Stimulated activated CD4-positive, alpha-beta T cell treated with anti-CD3 and anti-CD28 coated beads, Interleukin-2, amount 100 ng/mL, for 48 hours (primary cell): Measurements from ENCODE around the gene TOR4A.

Experiments used
- DNase-seq, 2 donors: peaks; one replicate each; pipeline ENCODE4 v3.0.0-alpha.2; 2020

The TOR4A gene

GRCh38 chr9:137309368-137310188 is 32.1 kb downstream of the TOR4A start:
- DNase-seq, result no peak

DNA sequence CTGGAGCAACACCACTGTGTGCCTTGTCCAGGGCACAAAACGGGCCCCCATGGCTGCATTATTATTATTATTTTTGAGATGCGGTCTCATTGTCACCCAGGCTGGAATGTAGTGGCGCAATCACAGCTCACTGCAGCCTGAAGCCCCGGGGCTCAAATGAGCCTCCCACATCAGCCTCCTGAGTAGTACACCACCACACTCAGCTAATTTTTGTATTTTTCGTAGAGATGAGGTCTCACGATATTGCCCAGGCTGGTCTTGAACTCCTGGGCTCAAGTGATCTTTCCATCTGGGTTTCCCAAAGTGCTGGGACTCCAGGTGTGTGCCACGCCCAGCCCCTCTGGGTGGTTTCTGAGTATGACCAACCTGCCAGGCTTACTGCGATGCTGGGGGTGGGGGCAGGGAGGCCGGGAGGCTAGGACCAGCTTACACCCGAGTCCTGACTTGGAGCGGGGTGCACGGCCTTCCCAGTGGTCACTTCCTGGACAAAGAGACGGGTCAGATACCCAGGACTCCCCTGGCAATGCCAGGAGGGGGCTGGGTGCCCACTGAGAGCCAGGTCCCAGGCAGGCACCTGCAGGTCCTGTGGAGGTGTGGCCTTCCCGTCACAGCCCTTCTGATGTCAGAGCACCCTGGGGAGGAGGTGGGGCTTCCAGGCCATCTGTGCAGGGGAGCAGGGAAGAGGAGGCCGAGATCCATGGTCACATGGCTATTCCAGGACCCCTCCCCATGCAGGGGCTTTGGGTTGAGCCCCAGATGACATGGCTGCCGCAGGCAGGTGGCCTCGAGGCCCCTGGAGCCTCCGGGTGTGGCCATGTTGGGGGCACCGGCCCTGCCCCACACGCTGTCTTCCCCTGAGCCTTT is 32.9 kb downstream of the TOR4A start:
- no peak for DNase-seq

DNA sequence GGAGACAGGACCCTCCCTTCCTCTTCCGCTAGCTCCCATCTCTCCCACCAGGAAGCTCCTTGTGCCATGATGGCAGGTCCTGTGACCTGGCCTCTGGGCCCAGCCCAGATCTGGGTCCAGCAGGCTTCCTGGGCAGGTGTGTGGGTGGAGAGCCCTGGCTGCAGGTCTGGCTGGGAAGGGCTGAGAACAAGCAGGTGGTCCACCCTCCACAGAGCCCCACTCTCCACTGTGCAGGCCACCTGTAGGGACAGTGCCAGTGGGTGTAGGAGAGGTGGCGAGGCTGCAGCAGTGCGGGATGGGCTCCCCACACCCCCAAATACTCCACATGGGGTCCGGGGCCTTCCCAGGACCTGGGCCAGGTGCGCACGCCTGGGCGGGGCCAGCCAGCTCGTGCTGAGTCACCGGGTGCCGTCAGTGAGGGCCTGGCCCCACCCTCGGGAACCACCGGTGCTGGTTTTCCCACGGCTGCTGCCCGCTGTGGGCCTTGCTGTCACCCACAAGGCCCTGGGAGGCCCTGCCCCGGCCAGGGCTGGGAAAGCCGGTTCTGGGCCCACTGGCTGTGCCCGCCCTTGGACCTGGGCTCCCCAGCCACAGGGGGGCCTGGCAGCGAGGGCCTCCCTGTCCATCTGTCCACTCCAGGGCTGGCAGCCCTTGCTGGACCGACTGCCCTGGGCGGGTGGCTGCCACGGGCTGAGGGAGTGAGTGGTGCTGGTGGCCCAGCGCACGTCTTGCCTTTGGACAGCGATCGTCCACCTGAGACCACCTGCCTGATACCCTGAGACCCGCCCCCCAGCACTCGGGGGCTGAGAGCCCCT is 33.9 kb downstream of the TOR4A start:
- no peak for DNase-seq

- DNase-seq, result no peak
These were observed 34.7 kb downstream of the TOR4A start for GRCh38 chr9:137311986-137312851.

DNA sequence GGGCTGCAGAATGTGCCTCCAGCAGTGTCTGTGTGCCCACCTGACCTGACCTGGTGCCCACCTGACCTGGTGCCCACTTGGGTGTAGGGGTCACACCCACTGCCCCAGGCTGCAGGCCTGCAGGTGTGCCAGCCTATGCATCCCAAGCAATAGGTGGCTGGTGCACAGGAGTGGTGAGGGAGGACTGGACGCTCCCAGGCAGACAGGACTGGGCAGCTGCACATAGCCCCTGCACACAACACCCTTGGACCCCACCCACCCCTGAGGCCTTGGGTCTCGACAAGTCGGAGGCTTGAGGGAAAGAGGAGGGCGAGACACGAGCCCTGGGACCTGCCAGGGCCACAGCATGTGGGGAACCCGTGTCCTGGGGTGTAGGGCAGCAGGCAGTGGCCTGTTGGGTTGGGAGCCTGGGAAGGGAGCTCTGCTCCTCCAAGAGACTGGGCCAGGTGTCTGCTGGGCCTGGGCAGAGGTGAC is 35.4 kb downstream of the TOR4A start:
- DNase-seq, result no peak

DNA sequence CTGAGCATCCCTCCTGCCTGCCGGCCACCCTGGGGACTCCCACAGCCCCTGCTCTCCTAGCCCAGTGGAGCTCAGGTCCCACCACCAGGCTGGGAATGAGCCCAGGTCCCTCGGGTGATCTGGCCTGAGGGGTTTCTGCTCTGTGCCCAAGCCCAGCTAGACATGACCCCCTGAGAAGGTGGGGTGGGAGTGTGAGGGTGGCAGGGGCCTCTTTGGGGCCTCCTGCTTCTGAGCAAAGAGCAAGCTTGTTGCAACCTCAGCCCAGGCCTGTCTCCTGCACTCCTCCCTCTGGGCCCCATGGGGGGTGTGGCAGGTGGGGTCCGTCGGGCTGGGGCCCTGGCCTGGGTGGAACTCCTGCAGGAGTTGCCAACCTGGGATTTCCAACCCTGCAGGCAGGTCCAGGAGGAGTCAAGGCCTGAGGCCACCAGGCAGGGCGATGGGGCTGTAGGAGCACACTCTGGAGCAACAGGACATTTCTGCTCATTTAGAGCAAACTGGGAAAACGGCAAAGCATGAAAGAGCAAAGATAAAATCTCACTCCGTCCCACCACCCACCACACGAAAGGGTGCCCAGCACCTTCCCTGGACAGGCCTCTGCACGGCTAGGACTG is 35.9 kb downstream of the TOR4A start:
- DNase-seq, result no peak

DNA sequence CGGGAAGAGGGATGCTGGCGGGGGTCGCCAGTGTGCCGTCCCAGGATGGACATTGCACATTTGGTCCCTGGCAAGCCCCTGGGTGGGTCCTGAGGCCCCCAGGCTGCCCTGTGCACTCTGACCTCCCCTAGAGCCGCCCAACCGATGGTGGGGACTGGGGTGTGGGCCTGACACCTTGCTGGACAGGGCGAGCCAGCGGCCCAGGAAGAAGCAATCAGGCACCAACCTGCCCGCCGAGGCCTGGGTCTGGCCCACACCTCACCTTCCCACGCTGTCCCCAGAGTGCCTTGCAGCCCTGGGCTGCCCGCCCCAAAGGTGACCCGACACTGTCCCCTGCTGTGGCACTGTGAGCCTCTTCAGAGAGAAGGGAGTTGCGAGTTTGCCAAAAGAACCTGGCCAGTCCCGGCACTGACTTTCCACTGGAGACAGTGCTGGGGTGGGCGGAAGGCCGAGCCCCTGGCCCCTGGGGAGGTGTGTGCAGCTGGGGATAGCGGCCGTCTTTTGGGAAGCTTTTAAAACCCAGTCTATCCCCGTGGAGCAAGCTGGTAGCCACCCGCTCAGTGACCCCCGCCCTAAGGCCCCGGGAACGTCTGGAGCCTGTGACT is 36.5 kb downstream of the TOR4A start:
- DNase-seq, result no peak

DNA sequence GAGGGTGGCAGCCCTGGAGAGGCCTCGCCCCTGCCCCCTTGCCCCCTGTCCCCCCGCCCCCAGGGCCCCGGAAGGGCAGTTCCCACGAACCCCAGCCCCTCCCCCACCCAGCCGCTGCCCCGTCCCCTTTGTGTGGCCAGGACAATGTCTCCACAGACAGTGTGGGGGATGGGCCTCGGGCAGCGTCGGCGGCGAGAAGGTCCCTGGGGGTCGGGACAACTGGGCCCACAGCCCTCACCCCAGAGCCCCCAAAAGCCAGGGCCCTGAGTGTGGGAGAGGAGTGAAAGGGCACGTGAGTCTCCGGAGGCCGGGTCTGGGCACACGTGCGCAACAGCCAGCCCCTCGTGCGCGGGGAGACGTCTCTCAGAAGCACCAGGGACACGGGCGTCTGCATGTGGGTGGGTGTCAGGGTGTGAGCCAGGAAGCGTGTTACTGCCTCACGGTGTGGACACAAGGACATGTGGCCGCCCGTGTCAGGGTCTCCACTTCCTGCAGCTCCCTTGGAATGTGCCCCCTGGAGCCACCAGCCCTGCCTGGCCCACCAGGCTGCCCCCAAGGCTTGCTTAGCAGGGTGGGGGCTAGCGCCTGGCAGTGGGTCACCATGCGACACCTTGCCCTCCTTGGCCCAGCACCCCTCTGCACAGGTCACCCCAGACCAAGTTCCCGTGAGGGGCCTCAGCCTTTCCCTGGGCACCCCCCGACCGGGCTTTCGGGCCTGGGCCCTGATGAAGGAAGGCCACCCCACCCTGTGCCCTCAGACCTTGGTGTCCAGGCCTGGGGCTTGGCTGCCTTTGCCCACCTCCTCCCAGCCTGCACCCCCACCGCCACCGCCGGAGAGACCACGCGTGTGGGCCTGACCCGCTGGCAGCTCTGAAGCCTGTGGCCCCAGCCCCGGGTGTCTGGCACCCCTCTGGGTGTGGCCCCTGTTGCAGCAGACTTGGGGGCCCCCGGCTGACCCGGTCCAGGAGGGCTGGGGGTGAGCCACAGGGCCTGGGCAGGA is 37.3 kb downstream of the TOR4A start:
- DNase-seq, result no peak

DNA sequence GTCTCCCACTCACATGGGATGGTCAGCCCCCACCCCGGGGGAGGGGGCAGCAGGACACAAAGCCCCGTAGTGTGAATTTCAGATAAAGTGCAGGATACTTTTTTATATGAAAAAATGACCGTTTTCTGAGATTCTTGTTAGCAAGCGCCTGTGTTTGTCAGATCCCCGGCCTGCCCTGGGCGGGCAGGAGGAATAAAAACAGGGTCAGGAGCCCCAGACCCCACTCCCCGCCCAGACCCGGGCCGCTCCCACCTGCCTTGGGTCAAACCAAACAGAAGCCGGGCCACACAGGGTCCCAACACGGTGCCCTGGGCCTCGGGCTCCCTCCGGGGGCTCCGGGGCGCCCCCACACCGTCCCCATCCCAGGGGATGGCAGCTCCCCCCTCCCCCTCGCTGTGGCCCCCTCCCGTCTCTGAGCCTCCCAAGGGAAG is 38.1 kb downstream of the TOR4A start:
- DNase-seq, result no peak

GRCh38 chr9:137316012-137316981 is 38.8 kb downstream of the TOR4A start:
- DNase-seq, result no peak

DNA sequence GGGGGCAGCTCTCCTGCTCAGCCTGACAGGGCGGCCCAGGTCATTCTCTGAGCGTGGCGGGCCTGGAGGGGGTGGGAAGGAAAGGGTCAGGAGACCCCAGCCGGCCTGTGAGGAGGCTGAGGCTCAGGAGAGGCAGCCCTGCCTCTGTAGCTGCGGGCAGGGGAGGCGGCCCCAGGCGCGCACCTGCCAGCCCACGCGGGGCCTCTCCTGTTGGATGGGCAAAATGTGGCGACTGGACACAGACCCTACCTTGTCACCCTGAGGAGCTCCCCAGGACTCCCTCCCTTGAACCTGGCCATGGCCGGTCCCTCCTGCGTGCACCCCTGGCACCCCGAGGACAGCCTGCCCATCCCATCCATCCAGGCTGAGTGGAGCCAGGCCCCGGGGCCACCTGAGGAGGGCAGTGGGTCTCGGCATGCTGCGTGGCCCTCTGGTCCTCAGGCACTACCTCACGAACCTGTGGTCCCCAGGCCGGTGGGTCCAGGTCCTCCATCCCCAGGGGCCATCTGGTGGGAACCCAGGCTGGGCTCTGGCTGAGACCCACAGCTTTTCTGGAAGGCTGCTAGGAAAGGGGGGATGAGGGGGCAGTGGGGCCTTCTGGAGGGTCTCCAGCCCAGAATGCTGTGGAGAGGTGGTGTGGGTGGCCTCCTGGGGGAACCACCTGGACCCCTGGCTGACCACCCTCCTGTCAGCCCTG is 39.6 kb downstream of the TOR4A start:
- DNase-seq, result no peak

DNA sequence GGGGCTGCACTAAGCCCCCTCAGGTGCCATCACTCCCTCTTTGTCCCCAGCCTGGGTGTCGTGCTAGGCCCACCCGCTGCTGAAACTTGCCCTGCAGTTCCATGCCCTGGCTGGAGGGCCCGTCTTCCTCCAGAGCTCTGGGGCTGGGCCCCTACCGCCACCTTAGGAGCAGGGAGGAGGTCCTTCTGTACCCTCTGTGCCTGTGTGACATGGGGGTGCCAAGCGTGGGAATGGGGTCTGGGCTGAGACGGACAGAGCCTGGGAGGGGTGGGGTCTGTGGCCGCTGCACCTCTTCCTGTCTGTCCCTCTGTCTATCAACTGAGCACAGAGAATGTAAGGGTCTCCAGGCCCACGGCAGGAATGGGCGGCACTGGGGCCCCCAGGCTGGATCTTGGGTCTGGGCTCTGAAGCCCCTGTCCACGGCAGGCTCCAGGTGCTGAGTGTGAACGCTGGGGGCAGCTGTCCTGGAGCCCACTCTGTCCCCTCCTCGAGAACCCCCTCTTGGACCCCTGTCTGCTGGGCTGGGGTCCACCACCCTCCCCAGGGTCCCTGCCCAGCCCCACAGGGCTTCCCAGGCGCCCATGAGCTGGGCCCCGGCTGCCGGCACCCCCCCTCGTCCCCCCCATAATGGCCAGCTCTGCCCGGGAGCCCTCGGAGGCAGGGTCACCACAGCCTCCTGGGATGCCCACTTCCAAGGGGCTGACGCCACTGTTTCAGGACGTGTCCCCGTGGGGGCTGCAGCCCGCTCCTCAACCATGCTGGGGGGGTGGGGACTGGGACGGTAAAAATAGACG is 40.4 kb downstream of the TOR4A start:
- no peak for DNase-seq

- DNase-seq, result no peak
These were observed 41.1 kb downstream of the TOR4A start for GRCh38 chr9:137318602-137319001.

DNA sequence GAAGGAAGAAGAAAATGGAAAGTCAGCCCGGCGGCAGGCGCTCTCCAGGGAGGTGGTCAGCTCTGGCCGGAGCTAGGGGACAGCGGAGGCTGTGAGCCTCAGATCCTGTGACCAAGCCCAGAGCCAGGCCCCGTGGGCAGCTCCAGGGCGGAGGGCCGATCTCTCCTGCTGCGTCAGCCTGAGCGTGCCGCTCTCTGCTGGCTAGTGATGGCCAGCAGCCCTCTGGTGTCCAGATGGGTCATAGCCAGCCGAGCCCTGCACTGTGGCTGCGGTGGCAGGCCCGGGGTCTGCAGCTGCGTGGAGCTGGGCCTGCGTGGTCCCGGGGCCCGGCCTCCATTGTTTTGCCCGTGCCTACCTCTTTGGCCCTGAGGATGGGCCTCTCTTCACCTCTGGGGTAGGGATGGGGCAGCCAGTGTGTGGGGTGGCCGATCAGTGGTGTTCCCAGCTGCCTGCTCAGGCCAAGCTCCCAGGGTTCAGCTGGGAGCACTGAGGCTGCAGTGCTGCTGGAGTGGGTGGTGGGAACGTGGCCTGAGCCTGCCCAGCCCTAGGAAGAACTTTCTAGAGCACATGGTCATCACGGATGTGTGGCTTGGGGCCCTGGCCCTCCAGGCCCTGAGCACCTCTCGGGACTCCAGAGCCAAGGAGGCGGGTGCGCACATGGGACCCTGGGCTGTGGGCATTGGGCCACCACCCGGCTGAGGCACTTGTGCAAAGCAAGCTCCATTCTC is 41.6 kb downstream of the TOR4A start:
- no peak for DNase-seq

- no peak for DNase-seq
These were observed 42.4 kb downstream of the TOR4A start for GRCh38 chr9:137319739-137320551.
